G401.6 (cell line): ENCODE results near the gene PITPNB.

Experiments
- FAIRE-seq: peaks from 2 replicates; lab custom pipeline; 2012; peaks lifted over from hg19 to GRCh38; lab: Jason Lieb, UNC

PITPNB gene

DNA sequence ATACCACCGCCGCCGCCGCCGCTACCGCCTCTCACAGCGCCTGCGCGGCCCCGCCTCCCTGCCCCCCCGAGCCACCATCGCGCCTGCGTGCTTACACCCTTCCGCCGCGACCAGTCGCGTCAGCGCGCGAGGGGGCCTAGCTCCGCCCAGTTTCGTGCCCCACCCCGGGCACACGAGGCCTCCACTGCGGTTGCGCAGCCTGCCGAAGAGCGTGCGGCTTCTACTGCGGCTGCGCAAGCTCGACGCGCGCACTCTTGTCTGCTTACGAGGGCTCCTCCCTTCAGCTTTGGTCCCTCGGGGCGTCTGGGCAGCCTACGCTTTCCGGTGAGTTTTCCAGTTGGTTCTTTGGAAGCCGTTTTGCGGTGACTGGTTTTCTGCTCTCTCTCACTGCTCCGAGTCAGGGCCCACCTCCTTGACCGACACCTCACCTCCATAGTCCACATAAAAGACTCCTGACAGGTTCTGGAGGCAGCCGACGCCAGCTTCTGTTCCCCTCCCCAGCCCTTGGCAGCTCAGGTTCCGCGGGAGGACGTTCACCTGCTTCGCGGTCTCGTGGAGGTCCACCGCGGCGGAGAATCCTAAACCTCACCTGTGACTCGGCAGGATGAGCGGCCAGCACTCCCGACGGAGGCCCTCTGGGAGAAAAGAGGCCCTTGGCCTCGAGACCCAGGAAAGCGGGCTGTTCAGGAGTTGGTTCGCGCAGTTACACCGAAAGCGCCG, at the start of gene PITPNB:
TSS of gene PITPNB (minus strand) at position 35 of the 720 bp plus-strand sequence. CDS start 65 bp downstream, outside the sequence.
- FAIRE-seq, result peak; percentile 94

DNA sequence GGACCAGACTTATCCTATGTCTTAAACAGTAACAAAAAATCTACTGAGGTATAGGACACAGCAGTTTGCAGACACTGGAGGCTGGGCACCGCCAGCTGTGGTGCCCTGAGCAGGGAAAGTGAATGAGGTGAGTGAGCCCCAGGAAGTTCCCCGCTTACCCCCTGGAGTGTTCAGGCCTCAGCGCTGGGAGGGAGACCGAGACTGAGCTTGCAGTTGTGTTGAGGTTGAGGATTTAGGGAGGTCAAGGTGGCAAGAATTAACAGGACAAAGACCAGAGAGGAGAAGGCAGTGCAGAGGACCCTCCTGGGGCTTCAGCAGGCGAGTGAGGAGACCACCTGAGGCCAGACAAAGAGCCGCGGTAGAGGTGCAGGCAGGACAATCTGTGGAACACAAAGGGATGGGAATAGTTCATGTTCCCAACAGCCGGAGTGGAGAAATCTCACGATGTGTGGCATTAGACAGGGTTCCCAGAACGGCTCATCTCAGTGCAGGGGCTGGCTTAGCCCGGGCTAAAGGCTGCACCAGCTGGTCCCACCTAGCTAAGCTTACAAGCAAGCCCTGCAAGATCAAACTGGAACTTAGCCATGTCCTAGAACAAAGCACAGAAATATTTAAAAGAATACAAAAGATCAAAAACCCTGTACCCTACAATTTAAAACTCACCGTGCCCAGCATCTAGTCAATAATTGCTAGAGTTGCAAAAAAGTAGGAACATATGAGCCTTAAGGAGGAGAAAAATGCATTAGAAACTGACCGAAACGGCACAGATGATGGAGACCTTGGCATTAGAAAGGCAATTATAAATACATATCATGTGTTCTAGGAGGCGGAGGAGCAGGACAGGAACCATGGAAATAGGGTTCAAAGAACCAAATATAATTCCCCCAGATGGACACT, 47.4 kb upstream of the PITPNB start:
- FAIRE-seq, result no peak

DNA sequence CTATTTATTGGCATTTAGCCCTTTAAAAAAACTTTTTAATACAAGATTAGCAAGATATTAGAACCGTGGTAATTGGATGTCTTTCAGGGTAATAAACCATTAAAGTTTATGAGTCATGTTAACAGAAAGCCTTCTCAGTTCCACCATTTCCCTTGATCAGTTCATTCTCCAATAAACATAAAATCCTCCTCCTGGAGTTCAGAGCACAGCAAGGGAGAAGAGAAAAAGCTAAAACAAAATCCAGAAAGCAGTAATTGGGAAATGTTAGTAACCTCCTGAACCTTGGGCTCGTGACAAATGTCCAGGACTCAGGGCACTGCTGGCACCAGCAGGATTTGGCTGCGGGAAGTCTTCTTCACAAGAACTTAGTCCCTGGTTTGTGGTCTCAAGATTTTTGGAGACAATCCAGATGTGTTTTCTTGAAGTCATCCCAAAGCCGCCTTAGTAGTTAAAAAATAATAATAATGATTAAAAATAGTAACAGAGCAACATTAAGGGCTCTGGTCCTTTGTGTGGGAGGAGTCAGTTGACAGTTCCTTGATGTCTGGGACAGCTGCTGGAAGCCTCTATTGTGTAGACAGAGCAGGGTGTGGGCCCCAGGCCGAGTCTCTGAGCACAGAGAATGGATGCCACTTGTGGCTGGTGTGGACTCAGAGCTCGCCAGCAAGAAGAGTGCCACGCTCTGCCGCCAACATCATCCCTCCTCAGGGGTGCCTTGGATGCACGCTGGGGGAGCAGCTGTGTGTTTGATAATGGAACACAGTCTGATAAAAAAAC, 43.4 kb upstream of the PITPNB start:
- no peak for FAIRE-seq

DNA sequence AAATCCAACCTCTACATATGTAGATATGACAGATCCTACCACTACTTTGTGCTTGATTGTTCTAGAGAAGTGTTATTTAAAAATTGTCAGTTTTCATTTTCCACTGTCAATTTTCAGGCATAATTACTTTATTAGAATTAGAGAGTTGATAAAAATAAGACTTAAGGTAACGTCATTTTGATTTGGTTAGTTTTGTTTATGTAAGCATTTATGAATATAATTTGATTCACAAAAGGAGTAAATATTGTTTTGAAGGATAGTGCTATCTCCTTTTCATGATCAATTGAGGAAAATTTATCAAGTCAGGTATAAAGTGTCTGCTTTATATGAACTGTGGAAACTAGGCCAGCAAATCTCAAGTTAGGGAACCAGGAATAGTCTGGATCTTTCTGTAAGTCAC, 42.6 kb upstream of the PITPNB start:
- FAIRE-seq, result no peak

DNA sequence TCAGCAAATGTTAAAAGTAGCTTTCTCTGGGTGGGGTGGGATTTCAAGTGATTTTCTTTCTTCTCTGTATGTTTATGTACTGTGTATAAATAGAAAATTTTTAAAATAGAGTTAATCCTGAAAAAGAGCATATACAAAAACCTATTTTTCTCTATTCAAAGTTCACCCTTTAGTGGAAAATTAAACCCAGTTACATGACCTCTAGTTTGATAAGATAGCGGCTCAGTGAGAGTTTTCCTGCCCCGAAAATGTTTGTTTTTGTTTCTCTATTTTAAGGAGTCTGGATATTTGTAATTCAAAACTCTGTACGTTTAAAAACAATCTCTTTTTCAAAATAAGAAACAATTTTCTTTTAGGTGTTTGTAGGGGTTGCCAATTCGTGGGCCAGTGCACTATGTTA, 42.1 kb upstream of the PITPNB start:
- no peak for FAIRE-seq

DNA sequence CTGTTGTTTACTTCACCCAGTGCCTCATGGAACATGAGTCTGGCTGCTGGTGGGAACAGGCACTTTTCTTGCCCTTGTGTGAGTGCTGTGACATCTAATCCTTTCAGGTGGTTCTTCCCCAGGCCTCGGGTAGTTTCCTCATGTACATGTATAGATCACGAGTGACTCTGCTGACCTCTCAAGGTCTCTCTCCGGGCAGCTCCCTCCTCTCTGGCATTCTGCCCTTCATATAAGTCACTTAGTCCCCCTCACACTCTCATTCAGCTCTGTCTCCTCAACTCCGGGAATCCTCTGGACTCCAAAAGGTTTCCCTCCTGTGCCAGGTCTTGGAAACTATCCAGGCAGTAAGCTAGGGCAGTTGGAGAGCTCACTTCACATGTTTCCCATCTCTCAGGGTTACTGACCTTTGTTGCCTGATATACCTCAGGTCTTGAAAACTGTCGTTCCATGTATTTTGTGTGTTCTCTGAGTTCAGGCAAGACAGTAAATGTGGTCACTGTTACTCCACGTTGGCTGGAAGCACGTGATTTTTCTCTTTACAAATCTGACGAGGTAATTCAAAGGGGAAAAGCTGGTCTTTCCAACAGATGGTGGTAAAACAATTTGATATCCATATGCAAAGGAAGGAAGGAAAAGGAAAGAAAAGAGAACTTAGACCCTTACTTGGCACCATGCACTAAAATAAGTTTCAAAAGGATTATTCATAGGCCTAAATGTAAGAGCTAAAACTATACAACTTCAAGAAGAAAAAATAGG, 40.5 kb upstream of the PITPNB start:
- no peak for FAIRE-seq

DNA sequence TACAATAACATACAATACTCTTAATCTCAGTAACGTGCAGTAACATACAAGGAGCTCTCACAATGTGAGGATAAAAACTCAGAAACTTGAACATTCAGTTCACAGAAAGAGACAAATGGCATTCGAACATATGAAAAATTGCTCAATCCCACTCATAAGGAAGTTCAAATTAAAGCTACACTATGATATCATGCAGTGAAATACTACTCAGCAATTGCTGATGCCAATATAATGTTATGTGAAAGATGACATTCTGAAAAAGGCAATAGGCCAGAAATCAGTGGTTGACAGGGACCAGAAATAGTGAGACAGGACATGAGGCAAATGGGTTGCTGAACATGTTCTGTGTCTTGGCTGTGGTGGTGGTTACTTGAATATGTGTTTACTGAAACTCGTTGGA, 33.7 kb upstream of the PITPNB start:
- no peak for FAIRE-seq

DNA sequence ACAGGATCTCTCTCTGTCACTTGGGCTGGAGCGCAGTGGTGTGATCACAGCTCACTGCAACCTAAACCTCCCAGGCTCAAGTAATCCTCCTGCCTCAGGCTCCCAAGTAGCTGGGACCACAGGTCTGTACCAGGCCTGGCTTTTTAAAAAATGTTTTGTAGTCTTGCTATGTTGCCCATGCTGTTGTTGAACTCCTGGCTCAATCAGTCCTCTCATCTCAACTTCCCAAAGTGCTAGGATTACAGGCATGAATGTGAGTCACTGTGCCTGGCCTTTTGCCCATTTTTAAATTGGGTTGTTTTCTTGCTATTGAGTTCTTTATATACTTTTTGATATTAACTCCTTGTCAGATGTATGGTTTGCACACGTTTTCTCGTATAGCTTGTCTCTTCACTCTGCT, 33.0 kb upstream of the PITPNB start:
- FAIRE-seq, result no peak

DNA sequence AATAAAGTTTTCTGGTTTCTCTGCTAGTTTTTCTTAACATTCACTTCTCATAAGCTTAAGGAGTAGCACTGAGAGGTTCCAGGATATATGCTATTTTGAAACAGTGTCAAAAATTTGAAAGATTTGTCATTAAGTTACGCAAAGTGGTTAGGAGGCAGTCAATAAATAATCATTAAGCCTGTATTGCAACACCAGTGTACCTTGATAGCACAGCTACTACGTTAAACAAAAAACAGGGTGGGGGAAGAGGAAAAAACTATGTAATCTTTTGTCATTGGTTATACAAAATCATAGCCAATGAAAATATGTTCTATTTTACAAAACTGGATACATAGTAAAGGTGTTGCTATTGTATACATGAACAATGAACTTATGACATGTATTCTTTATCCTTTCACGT, 30.4 kb upstream of the PITPNB start:
- FAIRE-seq, result no peak

DNA sequence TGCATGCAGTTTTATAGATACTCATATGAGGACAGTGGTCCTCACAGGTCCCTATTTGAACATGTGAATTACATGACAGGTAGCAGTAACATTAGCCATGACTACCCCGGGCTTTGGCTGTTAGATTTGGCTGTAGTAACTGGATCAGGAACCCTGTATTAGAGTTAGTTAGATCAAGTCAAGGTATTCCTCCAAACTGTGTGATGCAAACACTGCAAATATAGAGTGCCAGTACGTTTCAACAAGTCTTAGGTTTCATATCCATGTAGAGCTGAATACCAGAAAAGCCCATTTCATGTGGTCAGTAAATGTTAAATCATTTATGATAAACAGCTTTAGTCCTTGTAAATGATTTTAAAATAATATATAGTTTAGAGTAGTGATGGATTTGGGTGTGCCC, 29.5 kb upstream of the PITPNB start:
- no peak for FAIRE-seq

DNA sequence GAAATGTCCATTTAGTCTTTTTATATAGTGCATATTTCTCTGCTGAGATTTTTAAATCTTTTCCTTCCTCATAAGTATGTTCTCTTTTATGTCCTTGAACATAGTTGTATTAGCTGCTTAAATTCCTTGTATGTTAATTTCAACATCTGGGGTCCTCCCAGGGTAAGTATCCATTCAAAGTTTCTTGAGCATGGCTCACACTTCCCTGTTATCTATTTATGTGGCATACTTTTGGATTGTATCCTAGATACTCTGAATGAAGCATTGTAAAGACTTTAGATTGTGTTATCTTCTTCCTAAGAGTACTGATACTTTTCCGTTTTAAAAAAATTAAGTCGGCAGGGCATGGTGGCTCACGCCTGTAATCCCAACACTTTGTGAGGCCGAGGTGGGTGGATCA, 28.4 kb upstream of the PITPNB start:
- FAIRE-seq, result no peak

DNA sequence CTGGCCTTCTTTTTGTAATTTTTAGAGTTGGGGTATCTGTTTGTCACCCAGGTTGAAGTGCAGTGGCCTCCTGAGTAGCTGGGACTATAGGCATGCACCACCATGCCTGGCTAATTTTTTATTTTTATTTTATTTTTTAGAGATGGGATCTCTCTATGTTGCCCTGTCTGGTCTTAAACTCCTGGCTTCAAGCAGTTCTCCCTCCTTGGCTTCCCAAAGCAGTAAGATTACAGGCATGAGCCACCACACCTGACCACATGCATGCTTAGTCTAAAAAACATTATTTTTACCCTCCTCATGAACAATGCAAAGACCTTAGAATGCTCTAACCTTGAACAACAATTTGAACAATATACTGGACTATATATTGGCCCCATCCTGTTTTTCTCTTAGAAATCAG, 22.1 kb upstream of the PITPNB start:
- FAIRE-seq, result no peak

DNA sequence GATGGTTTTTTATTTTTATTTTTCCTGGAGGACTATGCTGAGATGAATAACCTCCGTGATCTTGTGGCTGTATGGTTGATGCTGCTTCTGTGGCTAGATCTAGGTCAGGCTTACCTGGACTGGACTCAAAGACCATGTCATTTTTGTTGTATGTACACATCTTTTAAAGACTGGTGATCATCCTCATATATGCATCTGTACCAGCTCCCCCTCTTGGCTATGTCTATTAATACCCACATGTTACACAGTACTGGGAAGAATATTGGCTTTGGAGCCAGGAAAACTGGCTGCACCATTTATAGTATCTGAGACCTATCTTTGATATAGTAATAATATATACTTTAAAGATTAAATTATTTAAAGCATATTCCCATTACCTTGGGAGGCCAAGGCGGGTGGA, 18.4 kb upstream of the PITPNB start:
- FAIRE-seq, result no peak

DNA sequence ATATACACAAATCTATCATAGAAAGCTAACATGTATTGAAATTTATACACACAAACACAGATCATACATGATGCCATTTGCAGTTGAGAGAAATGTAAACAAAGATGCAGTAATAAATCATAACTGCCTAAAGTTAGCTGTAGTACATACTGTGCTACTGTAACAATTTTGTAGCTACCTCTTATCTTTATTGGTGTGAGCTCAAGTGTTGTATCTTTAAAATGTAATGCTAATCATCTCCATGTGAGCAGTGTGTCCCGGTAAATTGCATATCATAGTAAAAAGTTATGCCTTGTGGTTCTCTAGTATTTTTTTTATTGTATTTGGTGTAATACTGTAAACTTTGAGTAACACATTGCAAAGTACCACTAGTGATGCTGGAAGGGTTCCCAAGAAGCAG, 16.8 kb upstream of the PITPNB start:
- no peak for FAIRE-seq

DNA sequence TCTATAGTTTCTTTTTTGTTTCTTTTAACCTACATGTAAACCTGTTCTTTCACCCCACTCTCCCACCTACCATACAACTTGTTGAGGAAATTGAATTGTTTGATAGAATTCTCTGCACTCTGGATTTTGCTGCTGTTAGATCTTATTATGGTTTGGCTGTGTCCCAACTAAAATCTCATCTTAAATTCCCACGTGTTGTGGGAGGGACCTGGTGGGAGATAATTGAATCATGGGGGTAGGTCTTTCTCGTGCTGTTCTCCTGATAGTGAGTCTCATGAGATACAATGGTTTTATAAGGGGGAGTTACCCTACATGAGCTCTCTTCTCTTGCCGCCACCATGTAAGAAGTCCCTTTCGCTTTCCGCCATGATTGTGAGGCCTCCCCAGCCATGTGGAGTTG, 15.0 kb upstream of the PITPNB start:
- no peak for FAIRE-seq

DNA sequence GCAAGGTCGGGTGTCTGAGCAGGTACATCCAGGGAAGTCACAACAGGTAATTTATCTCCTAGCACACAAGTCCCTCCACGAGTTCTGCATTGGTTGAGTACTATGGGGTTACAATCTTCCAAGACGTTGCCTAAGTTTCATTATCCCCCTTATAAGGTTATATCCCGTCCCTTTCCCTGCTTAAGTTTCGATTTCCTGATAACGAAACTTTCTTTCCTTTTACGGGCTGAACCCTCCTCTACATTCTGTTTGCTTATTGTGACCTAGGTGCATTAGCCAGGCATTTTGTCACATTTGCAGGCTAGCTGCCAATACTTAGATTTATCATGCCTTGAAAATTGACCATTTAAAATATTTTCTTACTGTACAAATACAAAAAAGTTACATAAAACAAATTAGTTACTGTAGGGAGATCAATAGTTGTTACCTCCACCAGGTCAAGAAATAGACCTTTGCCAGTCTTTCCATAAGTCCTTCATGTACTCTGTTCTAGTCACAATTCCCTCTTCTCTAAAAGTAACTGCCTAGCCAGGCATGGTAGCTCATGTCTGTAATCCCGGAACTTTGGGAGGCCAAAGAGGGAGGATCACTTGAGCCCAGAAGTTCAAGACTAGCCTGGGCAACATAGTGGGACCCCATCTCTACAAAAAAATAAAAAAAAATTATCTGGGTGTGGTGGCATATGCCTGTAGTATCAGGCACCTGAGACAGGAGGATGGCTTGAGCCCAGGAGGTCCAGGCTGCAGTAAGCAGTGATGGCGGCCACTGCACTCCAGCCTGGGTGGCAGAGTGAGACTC, 14.3 kb upstream of the PITPNB start:
- no peak for FAIRE-seq

DNA sequence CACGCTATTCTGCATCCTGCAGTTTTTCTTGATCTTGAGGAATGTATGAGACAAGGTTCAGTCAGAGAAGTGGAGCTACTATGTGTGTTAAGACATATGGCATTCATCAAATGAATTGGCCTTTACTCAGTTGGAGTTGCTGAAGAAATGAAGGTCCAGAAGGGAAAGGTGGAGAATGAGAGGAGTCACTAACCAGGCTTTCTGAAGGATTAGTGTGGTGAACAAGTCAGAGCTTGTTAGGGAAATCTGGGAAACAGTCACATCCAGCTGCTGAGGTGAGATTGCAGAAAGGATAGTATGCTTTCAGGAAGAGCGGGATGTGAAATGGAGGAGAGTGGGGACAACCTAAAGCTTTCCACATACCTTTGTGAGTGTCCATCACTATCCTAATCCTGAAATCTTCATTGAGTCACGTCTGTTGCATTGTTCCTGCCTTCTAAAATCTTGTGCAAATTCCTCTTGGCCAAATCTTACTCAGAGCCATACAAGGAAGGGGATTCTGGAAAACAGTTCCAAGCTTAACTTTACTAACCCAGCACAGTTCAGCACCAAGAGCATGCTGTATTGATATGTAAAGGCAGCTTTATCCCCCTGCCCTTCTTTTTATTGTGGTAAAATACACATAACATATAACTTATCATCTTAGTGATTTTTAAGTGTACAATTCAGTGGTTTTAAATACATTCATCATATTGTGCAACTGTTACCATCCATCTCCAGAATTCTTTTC, 11.4 kb upstream of the PITPNB start:
- no peak for FAIRE-seq

DNA sequence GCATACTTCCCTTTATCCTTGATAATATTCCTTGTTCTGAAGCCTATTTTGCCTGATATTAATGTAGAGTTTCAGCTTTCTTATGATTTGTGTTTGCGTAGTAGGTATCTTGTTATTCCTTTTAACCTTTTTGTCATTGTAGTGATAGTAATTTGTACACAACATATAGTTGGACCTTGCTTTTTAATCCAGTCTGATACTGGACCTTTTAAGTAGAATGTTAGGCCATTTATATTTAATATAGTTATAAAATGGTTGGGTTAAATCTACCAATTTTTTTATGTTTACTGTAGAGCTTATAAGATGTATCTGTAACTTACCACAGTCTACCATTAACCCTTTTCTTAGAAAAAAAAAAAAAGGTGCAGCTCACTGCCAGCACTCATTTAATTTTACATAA, 8.6 kb upstream of the PITPNB start:
- FAIRE-seq, result no peak

DNA sequence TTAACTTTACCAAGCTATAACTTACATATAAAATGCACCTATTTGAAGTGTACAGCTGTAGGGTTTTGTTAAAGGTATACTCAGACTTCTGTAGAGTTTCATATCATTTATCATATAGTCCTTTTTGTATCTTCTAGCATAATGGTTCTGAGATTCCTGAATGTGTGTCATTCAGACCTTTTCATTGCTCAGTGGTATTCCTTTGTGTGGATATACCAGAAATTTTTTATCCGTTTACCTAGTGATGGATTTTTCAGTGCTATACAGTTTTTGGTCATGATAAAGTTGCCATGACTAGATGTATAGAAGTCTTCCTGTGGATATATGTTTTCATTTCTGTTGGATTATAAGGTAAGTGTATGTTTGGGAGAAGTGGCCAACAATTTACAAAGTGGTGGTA, 6.3 kb upstream of the PITPNB start:
- FAIRE-seq, result no peak

DNA sequence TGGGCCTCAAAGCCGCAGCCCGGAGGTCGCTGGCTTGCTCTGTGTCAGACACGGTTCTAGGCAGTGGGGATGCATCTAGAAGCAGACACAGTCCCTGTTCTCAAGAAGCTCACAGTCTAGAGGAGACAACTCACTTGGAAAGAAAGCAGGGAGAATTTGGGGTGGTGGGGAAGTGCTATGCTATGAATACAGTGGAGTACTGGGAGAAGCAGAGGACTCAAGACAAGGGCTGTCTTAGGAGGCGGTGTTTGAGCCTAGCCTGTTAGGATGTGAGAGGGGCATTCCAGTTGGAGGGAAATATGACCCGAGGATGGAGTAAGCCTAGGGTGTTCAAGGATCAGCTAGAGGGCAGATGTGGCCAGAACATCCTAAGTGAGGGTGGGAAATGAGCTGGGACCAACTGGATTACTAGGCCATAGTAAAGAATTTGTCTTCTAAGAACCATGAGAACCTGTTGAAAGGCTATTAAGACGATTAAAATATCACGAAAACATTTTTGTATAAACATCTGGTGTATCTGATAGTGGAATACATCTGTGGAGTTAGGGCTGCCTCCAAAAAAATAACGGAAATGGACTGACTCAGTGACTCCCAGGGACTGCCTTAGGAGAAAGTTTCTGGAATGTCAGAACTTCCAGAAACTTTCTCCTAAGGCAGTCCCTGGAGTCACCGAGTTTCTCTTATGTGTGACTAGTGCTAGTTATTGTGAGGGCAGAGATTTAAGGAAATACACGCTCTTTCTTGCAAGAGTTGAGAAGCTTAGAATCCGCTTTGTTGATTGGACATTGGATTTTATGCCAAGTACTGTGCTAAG, 1.1 kb upstream of the PITPNB start:
- FAIRE-seq, result peak; percentile 75
